SU-DHL-6 (cell line): Measurements from ENCODE around the gene DPF1.

Source experiments
- H2AFZ ChIP-seq: fragments of 200-600 bp; sonication (generic); 2 replicates; pipeline ENCODE4 v1.6.1; 2014; ENCODE audit warnings: low read depth, mild to moderate bottlenecking, moderate library complexity, mixed read lengths, antibody characterized with exemption, low read length; ENCODE audit not compliant: severe bottlenecking
- H3F3A ChIP-seq: fragments of 200-600 bp; shearing (Covaris generic); 2 replicates; pipeline ENCODE4 v1.6.0; 2016; ENCODE audit warnings: antibody characterized with exemption, mild to moderate bottlenecking; ENCODE audit not compliant: insufficient read depth
- H3K27ac ChIP-seq: fragments of 200-600 bp; sonication (generic); 2 replicates; pipeline ENCODE4 v1.5.1; 2016; ENCODE audit warnings: low read depth, mild to moderate bottlenecking, low read length, moderate library complexity, mixed read lengths
- H3K27me3 ChIP-seq: fragments of 200-600 bp; sonication (generic), shearing (Covaris generic); 2 replicates; pipeline ENCODE4 v1.6.0; 2014; ENCODE audit warnings: mild to moderate bottlenecking, low read length
- H3K36me3 ChIP-seq: fragments of 200-600 bp; sonication (generic); 2 replicates; pipeline ENCODE4 v1.6.1; 2014; ENCODE audit warnings: mild to moderate bottlenecking, low read length, mixed read lengths
- H3K4me2 ChIP-seq: fragments of 300-600, 200-600 bp; shearing (Covaris generic), sonication (generic); 2 replicates; pipeline ENCODE4 v1.6.0; 2014; ENCODE audit warnings: low read length, low read depth, mild to moderate bottlenecking; ENCODE audit not compliant: poor library complexity, severe bottlenecking
- H3K4me3 ChIP-seq: fragments of 200-600 bp; sonication (generic); 2 replicates; pipeline ENCODE4 v1.5.1; 2014; ENCODE audit warnings: antibody characterized with exemption, low read length, mild to moderate bottlenecking, mixed read lengths; ENCODE audit not compliant: insufficient read depth, poor library complexity, severe bottlenecking
- H3K79me2 ChIP-seq: fragments of 200-600 bp; sonication (generic); 2 replicates; pipeline ENCODE4 v1.6.1; 2014; ENCODE audit warnings: mild to moderate bottlenecking, low read length, moderate library complexity; ENCODE audit not compliant: insufficient read depth
- H3K9ac ChIP-seq: fragments of 200-600 bp; sonication (generic); 2 replicates; pipeline ENCODE4 v1.7.0; 2014; ENCODE audit warnings: mild to moderate bottlenecking, low read length
- H3K9me2 ChIP-seq: fragments of 200-600 bp; sonication (generic); replicated peaks from 2 replicates; pipeline ENCODE4 v1.6.1; 2014; ENCODE audit warnings: low read length; ENCODE audit not compliant: insufficient read depth
- H3K9me3 ChIP-seq: fragments of 200-600 bp; sonication (generic); 2 replicates; pipeline ENCODE4 v1.6.1; 2014; ENCODE audit warnings: low read length, mixed read lengths; ENCODE audit not compliant: insufficient read depth
- H4K20me1 ChIP-seq: fragments of 200-600 bp; sonication (generic); 2 replicates; pipeline ENCODE4 v1.6.1; 2014; ENCODE audit warnings: low read depth, mild to moderate bottlenecking, antibody characterized with exemption, low read length, moderate library complexity, mixed read lengths
- CTCF ChIP-seq: fragments of 200-600 bp; sonication (generic); IDR thresholded peaks from one replicate; pipeline ENCODE4 v1.5.1; 2017; ENCODE audit warnings: antibody characterized with exemption, mild to moderate bottlenecking, low read length, moderate library complexity; ENCODE audit not compliant: insufficient read depth, poor library complexity, severe bottlenecking
- EZH2phosphoT487 ChIP-seq: fragments of 200-600 bp; sonication (generic), shearing (Covaris generic); conservative IDR thresholded peaks from 2 replicates; pipeline ENCODE4 v1.6.1; 2018; ENCODE audit warnings: mild to moderate bottlenecking, antibody characterized with exemption, low read length, moderate library complexity, mixed read lengths

The DPF1 gene

GRCh38 chr19:38221919-38222830, 1.8 kb downstream of the DPF1 start:
- Histone ChIP-seq H3K4me3 (no peak overlapping the region), H3F3A (no peaks in the 10 kb centered on the region), H3K27me3 (no peaks in the 10 kb centered on the region), H3K79me2 (no peaks in the 10 kb centered on the region), H4K20me1 (no peaks in the 10 kb centered on the region), H3K4me2 (no peak overlapping the region), H3K9ac (no peak overlapping the region), H3K9me3 (no peaks in the 10 kb centered on the region), H3K36me3 (no peaks in the 10 kb centered on the region), H2AFZ (no peak overlapping the region), H3K27ac (no peak overlapping the region), H3K9me2 (no peaks in the 10 kb centered on the region)
- TF ChIP-seq EZH2phosphoT487 (no peak), CTCF (no peak)

GRCh38 chr19:38221421-38221820, 2.6 kb downstream of the DPF1 start:
- H4K20me1 ChIP-seq = no peaks in the 10 kb centered on the region
- H2AFZ ChIP-seq = no peak overlapping the region
- TF ChIP-seq EZH2phosphoT487 (no peak), CTCF (no peak)
- H3K4me3 ChIP-seq = no peak overlapping the region
- no peaks in the 10 kb centered on the region for H3F3A ChIP-seq
- no peaks in the 10 kb centered on the region for H3K9me3 ChIP-seq
- no peak overlapping the region for H3K27ac ChIP-seq
- no peaks in the 10 kb centered on the region for H3K9me2 ChIP-seq
- no peaks in the 10 kb centered on the region for H3K27me3 ChIP-seq
- no peaks in the 10 kb centered on the region for H3K36me3 ChIP-seq
- H3K79me2 ChIP-seq = no peaks in the 10 kb centered on the region
- no peak overlapping the region for H3K9ac ChIP-seq
- no peak overlapping the region for H3K4me2 ChIP-seq

- Histone ChIP-seq H3K9me3 (no peaks in the 10 kb centered on the region), H2AFZ (no peak overlapping the region), H3F3A (no peaks in the 10 kb centered on the region), H3K36me3 (no peaks in the 10 kb centered on the region), H3K9me2 (no peaks in the 10 kb centered on the region), H3K4me2 (no peak overlapping the region), H3K27ac (no peak overlapping the region), H4K20me1 (no peaks in the 10 kb centered on the region), H3K27me3 (no peaks in the 10 kb centered on the region), H3K4me3 (no peak overlapping the region), H3K79me2 (no peaks in the 10 kb centered on the region), H3K9ac (no peak overlapping the region)
- TF ChIP-seq CTCF (no peak), EZH2phosphoT487 (no peak)
Measured at GRCh38 chr19:38219221-38219620, 4.8 kb downstream of the DPF1 start.
